Stimulated activated CD4-positive, alpha-beta T cell treated with anti-CD3 and anti-CD28 coated beads, Interleukin-1b, Interleukin-23, amount 100 ng/mL, for 24 hours (primary cell): ENCODE results near the gene FAM131A.
"Not testable (repeated sequence)": the region's sequence is repeated elsewhere in the genome, so short reads cannot be mapped to it uniquely, and the experiment has no call there.

Experiments used
- DNase-seq, 4 experiments: peaks; one replicate each; pipeline ENCODE4 v3.0.0-alpha.2; 2020; ENCODE audit warnings: low read depth in 4 of 4, low spot score in 1 of 4

The FAM131A gene

DNA sequence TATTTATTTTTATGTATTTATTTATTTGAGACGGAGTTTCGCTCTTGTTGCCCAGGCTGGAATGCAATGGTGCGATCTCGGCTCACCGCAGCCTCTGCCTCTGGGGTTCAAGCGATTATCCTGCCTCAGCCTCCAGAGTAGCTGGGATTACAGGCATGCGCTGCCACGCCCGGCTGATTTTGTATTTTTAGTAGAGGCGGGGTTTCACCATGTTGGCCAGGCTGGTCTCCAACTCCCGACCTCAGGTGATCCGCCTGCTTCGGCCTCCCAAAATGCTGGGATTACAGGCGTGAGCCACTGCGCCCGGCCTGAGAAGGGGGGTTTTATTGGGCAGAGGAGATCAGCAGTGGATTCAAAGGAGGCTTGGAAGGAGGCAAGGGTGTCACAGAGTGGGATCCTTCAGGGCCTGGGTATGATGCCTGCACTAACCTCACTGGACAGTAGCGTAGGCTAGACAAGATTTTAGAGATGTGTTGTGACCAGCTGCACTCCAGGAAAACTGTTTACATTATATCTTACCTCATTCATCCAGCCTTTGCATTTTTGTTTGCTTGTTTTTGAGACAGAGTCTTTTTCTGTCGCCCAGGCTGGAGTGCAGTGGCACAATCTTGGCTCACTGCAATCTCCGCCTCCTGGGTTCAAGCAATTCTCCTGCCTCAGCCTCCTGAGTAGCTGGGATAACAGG, 2.2 kb downstream of the FAM131A start:
- DNase-seq: not testable (repeated sequence)

DNA sequence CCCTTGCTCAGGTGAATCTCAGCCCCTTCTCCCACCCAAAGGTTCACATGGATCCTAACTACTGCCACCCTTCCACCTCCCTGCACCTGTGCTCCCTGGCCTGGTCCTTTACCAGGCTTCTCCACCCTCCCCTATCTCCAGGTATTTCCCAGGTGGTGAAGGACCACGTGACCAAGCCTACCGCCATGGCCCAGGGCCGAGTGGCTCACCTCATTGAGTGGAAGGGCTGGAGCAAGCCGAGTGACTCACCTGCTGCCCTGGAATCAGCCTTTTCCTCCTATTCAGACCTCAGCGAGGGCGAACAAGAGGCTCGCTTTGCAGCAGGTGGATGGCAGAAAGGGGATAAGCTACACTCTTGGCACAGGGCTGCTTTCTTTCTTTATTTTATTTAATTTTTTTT, 4.5 kb downstream of the FAM131A start:
- DNase-seq: no peak

DNA sequence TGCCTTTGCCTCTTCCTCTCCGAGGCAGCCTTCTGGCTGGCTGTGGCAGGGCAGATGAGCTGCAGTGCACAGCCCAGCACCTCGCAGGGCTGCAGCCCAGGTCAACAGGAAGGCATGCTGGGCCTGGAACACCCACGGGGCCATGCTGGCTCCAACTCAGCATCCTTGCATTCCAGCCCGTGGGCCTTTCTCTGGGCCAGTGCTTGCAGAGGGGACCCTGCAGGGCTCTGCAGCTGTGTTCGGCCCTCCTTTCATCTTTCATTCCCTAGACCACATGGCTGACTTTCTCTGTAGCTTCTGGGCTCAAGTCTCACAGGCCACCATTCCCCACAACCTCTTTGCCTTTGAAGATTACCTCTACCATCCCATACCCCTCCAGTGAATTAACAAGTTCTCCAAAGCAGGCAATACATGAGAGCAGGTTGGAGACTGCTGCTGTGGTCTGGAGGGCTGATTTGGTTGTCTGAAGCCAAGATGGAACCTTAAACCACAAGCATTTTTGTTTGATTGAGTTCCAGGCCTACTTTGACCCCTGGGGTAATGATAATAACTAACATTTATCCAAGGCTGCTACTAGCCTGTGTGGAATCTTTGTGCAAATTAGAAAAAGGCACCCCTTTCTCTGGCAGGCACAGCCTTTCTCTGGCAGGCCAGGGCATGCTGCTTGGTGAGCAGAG, 5.9 kb downstream of the FAM131A start:
- no peak for DNase-seq

- DNase-seq: no peak
Observed at GRCh38 chr3:184344579-184345316, 7.3 kb downstream of the FAM131A start.

DNA sequence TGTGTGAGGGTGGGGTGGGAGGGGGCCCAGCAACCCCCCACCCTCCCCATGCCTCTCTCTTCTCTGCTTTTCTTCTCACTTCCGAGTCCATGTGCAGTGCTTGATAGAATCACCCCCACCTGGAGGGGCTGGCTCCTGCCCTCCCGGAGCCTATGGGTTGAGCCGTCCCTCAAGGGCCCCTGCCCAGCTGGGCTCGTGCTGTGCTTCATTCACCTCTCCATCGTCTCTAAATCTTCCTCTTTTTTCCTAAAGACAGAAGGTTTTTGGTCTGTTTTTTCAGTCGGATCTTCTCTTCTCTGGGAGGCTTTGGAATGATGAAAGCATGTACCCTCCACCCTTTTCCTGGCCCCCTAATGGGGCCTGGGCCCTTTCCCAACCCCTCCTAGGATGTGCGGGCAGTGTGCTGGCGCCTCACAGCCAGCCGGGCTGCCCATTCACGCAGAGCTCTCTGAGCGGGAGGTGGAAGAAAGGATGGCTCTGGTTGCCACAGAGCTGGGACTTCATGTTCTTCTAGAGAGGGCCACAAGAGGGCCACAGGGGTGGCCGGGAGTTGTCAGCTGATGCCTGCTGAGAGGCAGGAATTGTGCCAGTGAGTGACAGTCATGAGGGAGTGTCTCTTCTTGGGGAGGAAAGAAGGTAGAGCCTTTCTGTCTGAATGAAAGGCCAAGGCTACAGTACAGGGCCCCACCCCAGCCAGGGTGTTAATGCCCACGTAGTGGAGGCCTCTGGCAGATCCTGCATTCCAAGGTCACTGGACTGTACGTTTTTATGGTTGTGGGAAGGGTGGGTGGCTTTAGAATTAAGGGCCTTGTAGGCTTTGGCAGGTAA, 8.1 kb downstream of the FAM131A start:
- DNase-seq: no peak

- no peak for DNase-seq
Observed at GRCh38 chr3:184346480-184347190, 9.2 kb downstream of the FAM131A start.

- no peak for DNase-seq
Observed at GRCh38 chr3:184347321-184348056, 10.1 kb downstream of the FAM131A start.

DNA sequence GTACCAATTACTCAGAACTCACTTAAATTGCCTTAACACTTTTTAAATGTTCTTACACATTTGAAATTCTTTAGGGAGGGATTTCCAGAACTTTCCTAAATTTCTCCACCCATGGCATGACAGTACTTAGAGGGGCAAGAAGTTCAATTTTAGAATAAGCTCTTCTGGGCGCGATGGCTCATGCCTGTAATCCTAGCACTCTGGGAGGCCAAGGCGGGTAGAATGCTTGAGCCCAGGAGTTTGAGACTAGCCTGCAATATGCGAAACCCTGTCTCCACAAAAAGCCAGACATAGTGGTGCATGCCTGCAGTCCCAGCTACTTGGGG, 10.6 kb downstream of the FAM131A start:
- DNase-seq: no peak

DNA sequence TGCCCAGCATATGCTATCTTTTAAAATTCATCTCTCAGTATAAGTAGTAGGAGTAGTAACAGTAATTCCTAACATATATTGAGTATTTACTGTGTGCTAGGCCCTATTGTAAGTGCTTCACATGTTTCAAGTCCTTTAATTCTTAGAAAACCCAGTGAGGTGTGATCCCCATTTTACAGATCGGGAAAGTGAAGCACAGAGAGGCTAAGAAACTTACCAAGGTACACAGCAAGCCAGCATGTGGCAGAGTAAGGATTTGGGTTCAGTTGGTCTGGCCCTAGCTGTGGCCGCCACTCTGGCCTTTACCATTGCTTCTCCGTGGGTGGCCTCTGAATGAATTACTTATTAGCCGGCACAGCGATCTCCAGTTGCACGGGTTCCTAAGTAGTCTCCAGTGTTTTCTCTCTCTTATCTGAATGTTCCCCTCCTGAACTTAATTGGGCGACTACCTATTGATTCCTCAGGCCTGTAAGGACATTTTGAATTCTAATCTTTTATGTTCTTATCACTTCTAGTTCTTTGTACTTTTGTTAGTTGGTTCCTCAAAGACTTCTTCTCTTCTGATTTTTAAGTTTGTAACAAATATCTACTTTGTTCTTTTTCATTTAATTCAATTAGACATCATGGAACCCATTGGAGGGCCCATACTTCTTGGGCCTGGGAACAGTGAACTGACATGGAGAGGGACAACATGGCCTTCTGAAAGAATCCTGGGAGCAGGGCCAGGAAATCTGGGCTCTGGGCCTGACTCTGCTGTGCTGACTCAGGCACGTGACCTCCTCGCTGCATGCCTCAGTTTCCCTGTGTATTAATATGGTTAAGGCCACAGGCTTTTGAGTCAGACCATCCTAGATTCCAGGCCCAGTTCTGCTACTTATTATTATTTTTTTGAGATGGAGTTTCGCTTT, 12.4 kb downstream of the FAM131A start:
- no peak for DNase-seq

DNA sequence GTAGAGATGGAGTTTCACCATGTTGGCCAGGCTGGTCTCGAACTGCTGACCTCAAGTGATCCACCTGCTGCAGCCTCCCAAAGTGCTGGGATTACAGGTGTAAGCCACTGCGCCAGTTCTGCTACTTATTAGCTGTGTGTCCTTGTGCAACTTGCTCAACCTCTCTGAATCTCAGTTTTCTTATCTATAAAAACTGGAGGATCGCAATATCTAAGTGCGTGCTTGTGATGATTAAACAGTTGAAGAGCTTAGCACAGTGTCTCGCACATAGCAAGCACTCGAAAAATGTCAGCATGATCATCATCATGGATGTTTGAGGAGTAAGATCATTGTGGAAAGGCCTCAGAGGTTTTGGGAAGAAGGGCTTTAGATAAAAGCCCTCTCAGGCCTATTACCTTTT, 13.2 kb downstream of the FAM131A start:
- no peak for DNase-seq

DNA sequence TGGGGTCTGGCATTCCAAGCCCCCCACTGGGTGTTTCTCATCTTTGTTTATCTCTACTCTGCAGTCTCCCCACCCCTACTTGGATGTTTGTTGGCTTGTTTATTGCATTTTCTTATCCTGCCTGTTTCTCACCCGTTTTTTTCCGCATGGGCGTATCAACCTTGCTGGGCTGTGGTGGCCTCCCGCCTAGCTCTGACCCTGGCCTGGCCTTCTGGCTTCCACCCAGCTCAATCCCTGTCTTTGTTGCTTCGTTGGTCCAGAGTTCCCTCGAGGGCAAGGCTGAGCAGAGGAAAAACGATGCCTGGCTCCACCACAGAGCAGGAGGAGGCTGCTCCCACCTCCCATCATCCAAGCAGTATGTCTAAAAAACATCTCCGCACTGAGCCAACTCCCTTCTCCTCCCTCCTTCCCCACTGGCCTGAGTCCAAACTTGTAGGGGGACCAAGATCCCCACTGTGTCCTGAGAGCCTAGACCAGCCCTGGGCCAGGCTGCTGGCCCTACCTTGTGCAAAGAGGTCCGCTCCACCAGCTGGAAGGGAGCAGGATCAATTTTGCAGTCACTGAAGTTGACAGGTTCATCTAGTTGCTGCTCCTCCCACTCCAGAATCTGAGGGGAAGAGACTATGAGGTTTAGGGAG, 14.2 kb downstream of the FAM131A start:
- DNase-seq: no peak

- no peak for DNase-seq
Observed at GRCh38 chr3:184352149-184352785, 14.9 kb downstream of the FAM131A start.

DNA sequence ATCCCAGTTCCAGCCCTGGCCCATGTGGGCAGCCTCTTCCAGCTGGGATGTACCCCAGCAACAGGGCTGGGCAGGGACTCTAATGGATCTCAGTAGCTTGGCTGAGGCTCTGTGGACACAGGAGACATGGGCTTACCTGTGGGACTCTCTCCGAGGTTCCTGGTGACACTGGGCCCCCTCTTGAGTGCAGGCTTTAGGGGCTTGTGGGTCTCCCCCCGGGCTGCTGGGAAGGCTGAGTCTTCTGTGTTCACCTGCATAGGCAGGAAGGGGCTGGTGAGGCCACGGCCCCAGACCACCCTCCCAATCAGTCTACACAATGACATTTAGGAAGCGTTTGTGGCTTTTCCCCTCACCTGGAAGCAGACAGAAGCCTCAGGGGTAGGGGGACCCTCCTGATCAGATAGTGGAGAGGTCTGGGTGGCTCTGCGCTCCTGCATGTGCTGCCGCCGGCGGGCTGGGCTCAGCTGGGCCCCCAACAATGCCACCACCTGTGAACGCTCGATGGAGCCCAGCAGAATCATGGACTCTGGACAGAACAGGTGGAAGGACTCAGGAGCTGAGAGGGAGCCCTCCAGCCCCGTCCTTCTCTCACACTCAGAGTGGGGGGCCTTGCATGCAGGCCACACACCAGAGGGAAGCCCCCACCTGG, 15.6 kb downstream of the FAM131A start:
- no peak for DNase-seq

- DNase-seq: no peak
Observed at GRCh38 chr3:184353546-184353941, 16.1 kb downstream of the FAM131A start.

- DNase-seq: peak in 3 of 4 experiments; percentile 50 to 63 (median 54)
Observed at GRCh38 chr3:184354121-184354728, 16.8 kb downstream of the FAM131A start.

DNA sequence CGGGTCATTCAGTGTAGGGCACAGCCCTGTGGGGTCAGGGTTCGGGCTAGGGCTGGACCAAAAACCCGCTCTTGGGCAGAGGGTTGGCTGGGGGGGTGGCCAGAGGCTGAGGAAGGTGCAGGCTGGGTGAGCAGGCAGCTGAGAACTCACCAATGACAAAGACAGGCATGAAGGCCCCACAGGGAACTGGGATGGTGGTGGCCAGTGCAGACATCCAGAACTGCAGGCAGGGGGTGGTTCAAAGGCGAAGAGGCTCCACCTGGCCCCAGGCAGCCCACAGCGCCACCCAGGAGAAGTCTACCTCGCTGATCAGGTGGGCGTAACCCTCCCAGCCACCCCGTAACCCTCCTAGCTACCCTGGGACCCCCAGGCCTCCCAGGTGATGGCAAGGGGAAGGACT, 17.4 kb downstream of the FAM131A start:
- no peak for DNase-seq
